Neuron (in vitro differentiated cells): ENCODE data around the gene EIF5A2.
"Not testable (repeated sequence)": the region's sequence is repeated elsewhere in the genome, so short reads cannot be mapped to it uniquely, and the experiment has no call there.

ENCODE experiments used
- H2AFZ ChIP-seq: one replicate; pipeline ENCODE4 v1.6.1; 2013; ENCODE audit warnings: low read depth, mild to moderate bottlenecking, inconsistent platforms, low read length, moderate library complexity
- H3K27me3 ChIP-seq: one replicate; pipeline ENCODE4 v1.6.1; 2013; ENCODE audit warnings: low read length; ENCODE audit not compliant: insufficient read depth
- H3K36me3 ChIP-seq: one replicate; pipeline ENCODE4 v1.6.1; 2013; ENCODE audit warnings: low read length; ENCODE audit not compliant: insufficient read depth
- H3K4me1 ChIP-seq: one replicate; pipeline ENCODE4 v1.6.1; 2013; ENCODE audit warnings: low read length; ENCODE audit not compliant: insufficient read depth
- H3K4me3 ChIP-seq: 2 replicates; pipeline ENCODE4 v1.5.1; 2013; ENCODE audit warnings: mild to moderate bottlenecking, low read length, moderate library complexity
- H3K9me3 ChIP-seq: one replicate; pipeline ENCODE4 v1.6.1; 2013; ENCODE audit warnings: low read length

EIF5A2 gene

GRCh38 chr3:170908235-170909116 lies at the start of gene EIF5A2:
EIF5A2 (minus strand) TSS chr3:170908637; CDS start chr3:170907806, 831 bp downstream.
- H3K27me3 ChIP-seq, result no peaks in the 10 kb centered on the region
- H3K4me3 ChIP-seq, result peak within 1 kb of the TSS; percentile 89
- H3K4me1 ChIP-seq, result peaks cover 14% of the 10 kb centered on the region
- H3K36me3 ChIP-seq, result no peaks in the 10 kb centered on the region
- peaks cover 6% of the 10 kb centered on the region for H3K9me3 ChIP-seq
- peak within 1 kb of the TSS; percentile 91 for H2AFZ ChIP-seq

DNA sequence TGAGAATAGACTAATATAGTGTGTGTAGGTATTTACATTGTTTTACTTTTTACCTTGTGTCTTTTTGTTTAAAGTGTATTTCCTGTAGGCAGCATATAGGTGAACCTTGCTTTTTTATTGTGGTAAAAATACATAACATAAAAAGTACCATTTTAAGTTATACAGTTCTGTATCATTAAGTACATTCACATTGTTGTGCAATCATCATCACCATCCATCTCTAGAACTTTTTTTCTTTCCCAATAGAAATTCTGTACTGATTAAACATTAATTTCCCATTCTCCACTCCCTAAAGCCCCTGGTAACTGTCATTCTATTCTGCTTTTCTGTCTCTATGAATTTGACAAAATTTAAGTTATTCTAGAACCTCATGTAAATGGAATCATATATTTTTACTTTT lies 48.2 kb upstream of the EIF5A2 start:
- Histone ChIP-seq H3K36me3 (no peaks in the 10 kb centered on the region), H3K4me1 (no peaks in the 10 kb centered on the region), H3K9me3 (no peaks in the 10 kb centered on the region), H2AFZ (no peak overlapping the region), H3K4me3 (no peak overlapping the region), H3K27me3 (no peaks in the 10 kb centered on the region)

- H3K27me3 ChIP-seq, result no peaks in the 10 kb centered on the region
- no peak overlapping the region for H2AFZ ChIP-seq
- no peak overlapping the region for H3K4me3 ChIP-seq
- H3K9me3 ChIP-seq, result no peaks in the 10 kb centered on the region
- H3K36me3 ChIP-seq, result no peaks in the 10 kb centered on the region
- H3K4me1 ChIP-seq, result no peaks in the 10 kb centered on the region
These were observed 45.3 kb upstream of the EIF5A2 start for GRCh38 chr3:170953736-170954135.

GRCh38 chr3:170953229-170953628 lies 44.8 kb upstream of the EIF5A2 start:
- H3K9me3 ChIP-seq, result no peaks in the 10 kb centered on the region
- no peaks in the 10 kb centered on the region for H3K27me3 ChIP-seq
- H3K4me1 ChIP-seq, result no peaks in the 10 kb centered on the region
- no peak overlapping the region for H3K4me3 ChIP-seq
- H2AFZ ChIP-seq, result no peak overlapping the region
- H3K36me3 ChIP-seq, result no peaks in the 10 kb centered on the region

- H3K4me1 ChIP-seq, result no peaks in the 10 kb centered on the region
- H3K36me3 ChIP-seq, result no peaks in the 10 kb centered on the region
- H3K4me3 ChIP-seq, result no peak overlapping the region
- H3K27me3 ChIP-seq, result no peaks in the 10 kb centered on the region
- no peak overlapping the region for H2AFZ ChIP-seq
- H3K9me3 ChIP-seq, result peaks cover 1% of the 10 kb centered on the region
These were observed 40.8 kb upstream of the EIF5A2 start for GRCh38 chr3:170949211-170949610.

DNA sequence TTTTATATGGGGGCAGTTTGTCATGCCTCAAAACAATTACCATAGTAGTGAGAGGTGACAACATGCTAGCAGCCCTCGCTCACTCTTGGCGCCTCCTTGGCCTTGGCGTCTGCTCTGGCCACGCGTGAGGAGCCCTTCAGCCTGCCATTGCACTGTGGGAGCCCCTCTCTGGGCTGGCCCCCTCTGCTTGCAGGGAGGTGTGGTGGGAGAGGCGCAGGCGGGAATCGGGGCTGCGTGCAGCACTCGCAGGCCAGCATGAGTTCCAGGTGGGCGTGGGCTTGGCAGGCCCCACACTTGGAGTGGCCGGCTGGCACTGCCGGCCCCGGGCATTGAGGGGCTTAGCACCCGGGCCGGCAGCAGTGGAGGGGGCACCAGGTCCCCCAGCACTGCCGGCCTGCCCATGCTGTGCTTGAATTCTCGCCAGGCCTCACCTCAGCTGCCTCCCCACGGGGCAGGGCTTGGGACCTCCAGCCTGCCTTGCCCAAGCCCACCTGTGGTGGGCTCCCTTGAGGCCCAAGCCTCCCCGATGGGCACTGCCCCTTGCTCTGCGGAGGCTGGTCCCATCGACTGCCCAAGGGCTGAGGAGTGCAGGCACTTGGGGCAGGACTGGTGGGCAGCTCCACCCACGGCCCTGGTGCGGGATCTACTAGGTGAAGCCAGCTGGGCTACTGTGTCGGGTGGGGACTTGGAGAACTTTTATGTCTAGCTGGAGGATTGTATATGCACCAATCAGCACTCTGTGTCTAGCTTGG lies 38.8 kb upstream of the EIF5A2 start:
- Histone ChIP-seq H3K4me3 (no peak overlapping the region), H3K36me3 (no peaks in the 10 kb centered on the region), H3K27me3 (no peaks in the 10 kb centered on the region), H2AFZ (no peak overlapping the region), H3K9me3 (peaks cover 1% of the 10 kb centered on the region), H3K4me1 (no peaks in the 10 kb centered on the region)

- Histone ChIP-seq H3K36me3 (no peaks in the 10 kb centered on the region), H2AFZ (no peak overlapping the region), H3K9me3 (peaks cover 4% of the 10 kb centered on the region), H3K27me3 (no peaks in the 10 kb centered on the region), H3K4me1 (no peaks in the 10 kb centered on the region), H3K4me3 (no peak overlapping the region)
These were observed 33.6 kb upstream of the EIF5A2 start for GRCh38 chr3:170942011-170942410.

DNA sequence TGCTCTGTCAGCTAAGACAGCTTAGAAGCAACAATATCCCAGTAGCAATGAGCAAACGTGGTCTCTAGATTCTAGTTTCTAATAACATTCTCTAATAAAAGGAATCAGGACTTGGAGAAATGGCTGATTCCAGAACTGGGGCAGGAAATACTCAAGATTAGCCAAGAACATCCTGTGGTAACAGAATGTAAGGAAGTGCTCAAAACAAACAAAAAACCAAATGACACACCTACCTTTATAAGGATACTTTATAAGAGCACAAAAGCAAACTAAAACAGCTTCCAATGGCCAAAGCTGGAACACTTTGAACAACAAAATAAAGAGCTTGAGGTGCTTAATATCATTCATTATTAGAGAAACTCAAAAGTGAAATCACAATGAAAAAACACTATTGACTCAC lies 33.1 kb upstream of the EIF5A2 start:
- Histone ChIP-seq H3K9me3 (peaks cover 4% of the 10 kb centered on the region), H3K4me1 (no peaks in the 10 kb centered on the region), H3K36me3 (no peaks in the 10 kb centered on the region), H3K27me3 (no peaks in the 10 kb centered on the region), H2AFZ (no peak overlapping the region), H3K4me3 (no peak overlapping the region)

DNA sequence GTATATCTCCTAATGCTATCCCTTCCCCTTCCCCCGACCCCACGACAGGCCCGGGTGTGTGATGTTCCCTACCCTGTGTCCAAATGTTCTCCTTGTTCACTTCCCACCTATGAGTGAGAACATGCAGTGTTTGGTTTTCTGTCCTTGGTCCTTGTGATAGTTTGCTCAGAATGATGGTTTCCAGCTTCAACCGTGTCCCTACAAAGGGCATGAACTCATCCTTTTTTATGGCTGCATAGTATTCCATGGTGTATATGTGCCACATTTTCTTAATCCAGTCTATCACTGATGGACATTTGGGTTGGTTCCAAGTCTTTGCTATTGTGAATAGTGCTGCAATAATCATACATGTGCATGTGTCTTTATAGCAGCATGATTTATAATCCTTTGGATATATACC lies 24.6 kb upstream of the EIF5A2 start:
- H3K9me3 ChIP-seq, H3K4me1 ChIP-seq, H3K27me3 ChIP-seq, H3K4me3 ChIP-seq, H3K36me3 ChIP-seq, H2AFZ ChIP-seq: not testable (repeated sequence)

DNA sequence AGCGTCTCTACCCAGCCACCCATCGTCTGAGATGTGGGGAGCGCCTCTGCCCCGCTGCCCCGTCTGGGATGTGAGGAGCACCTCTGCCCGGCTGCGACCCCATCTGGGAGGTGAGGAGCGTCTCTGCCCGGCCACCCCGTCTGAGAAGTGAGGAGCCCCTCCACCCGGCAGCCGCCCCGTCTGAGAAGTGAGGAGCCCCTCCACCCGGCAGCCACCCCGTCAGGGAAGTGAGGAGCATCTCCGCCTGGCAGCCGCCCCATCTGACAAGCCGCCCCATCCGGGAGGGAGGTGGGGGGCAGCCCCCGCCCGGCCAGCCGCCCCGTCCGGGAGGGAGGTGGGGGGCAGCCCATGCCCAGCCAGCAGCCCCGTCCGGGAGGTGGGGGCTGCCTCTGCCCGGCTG lies 15.1 kb upstream of the EIF5A2 start:
- H3K4me3 ChIP-seq, H2AFZ ChIP-seq, H3K4me1 ChIP-seq, H3K36me3 ChIP-seq, H3K27me3 ChIP-seq, H3K9me3 ChIP-seq: not testable (repeated sequence)

GRCh38 chr3:170918715-170919114 lies 10.3 kb upstream of the EIF5A2 start:
- Histone ChIP-seq H3K4me3 (no peak overlapping the region), H3K9me3 (peaks cover 5% of the 10 kb centered on the region), H2AFZ (no peak overlapping the region), H3K4me1 (no peaks in the 10 kb centered on the region), H3K27me3 (peaks cover 2% of the 10 kb centered on the region), H3K36me3 (no peaks in the 10 kb centered on the region)

DNA sequence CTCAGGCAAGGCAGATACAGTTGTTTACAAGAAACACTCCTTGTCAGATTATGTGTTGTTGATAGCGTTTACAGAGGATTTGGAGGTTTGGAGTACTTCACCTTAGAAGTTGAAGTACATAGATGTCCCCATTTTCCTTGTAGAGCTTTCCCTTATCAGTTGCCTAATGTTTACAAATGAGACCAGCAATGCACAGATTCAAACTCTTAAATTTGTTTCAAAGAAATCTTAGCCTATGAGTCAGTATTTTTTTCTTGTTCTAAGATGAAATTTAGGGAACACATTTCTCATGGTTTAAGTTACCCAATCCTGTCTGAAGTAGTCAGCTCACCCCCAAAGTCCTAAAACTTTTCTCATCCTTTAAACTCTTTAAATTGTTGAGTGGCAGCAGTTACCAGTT lies 6.3 kb upstream of the EIF5A2 start:
- Histone ChIP-seq H3K4me1 (no peaks in the 10 kb centered on the region), H3K4me3 (no peak overlapping the region), H2AFZ (no peak overlapping the region), H3K27me3 (peaks cover 2% of the 10 kb centered on the region), H3K9me3 (peaks cover 4% of the 10 kb centered on the region), H3K36me3 (no peaks in the 10 kb centered on the region)

- Histone ChIP-seq H3K4me1 (no peaks in the 10 kb centered on the region), H3K4me3 (no peak overlapping the region), H3K27me3 (peaks cover 2% of the 10 kb centered on the region), H2AFZ (no peak overlapping the region), H3K36me3 (no peaks in the 10 kb centered on the region), H3K9me3 (peaks cover 5% of the 10 kb centered on the region)
These were observed 5.8 kb upstream of the EIF5A2 start for GRCh38 chr3:170914212-170914611.
